SK-N-SH (cell line): ENCODE measurements around the gene NPAS1. TPM values are rescaled to one million over a fixed set of nuclear protein-coding genes. Genes with fewer than 3 reads are reported as not detected.

Source experiments
- CTCF ChIA-PET: fragments of 300-600, 350-600 bp; formaldehyde crosslinking; extraction: SDS; loops from one replicate; lab custom pipeline; 2021; lab: Yijun Ruan, JAX
- POLR2A ChIA-PET: fragments of 350-600 bp; sonication (Branson Sonifier 250); formaldehyde crosslinking; extraction: SDS; loops from one replicate; lab custom pipeline; 2020; ENCODE audit warnings: antibody characterized with exemption, inconsistent platforms; lab: Yijun Ruan, JAX
- DNase-seq: peaks from one replicate; pipeline ENCODE4 v3.0.0; 2012
- H2AFZ ChIP-seq: fragments of 200-600 bp; sonication (generic); 2 replicates; pipeline ENCODE4 v1.8.1; 2016; ENCODE audit warnings: antibody characterized with exemption, mild to moderate bottlenecking, low read depth
- H3F3A ChIP-seq: fragments of 200-600 bp; sonication (generic); replicated peaks from 2 replicates; pipeline ENCODE3; 2016; ENCODE audit warnings: antibody characterized with exemption, mild to moderate bottlenecking; ENCODE audit not compliant: insufficient read depth
- H3K27ac ChIP-seq, 2 experiments: fragments of 200-500 bp in 1 of 2; fragments of 200-600 bp in 1 of 2; sonication (Bioruptor generic) in 1 of 2; sonication (generic), shearing (Covaris generic) in 1 of 2; 2 replicates each; pipeline versions ENCODE4 v1.5.1 to v1.6.1; 2014 to 2016; ENCODE audit warnings: low read depth in 2 of 2, inconsistent platforms in 1 of 2, low read length in 1 of 2, mild to moderate bottlenecking in 1 of 2, mixed read lengths in 1 of 2
- H3K27me3 ChIP-seq: fragments of 200-600 bp; sonication (generic), shearing (Covaris generic); 2 replicates; pipeline ENCODE4 v1.6.1; 2016; ENCODE audit warnings: mixed run types; ENCODE audit not compliant: insufficient read depth
- H3K36me3 ChIP-seq, 2 experiments: fragments of 200-500 bp in 1 of 2; fragments of 200-600 bp in 1 of 2; sonication (Bioruptor generic) in 1 of 2; sonication (generic) in 1 of 2; replicated peaks in 1 of 2; 2 replicates each; pipeline versions ENCODE3 to v1.5.1; 2014 to 2016; ENCODE audit warnings: low read length in 1 of 2, mild to moderate bottlenecking in 1 of 2; ENCODE audit not compliant: insufficient read depth in 2 of 2, control insufficient read depth in 1 of 2
- H3K4me1 ChIP-seq, 2 experiments: fragments of 200-500 bp in 1 of 2; fragments of 200-600 bp in 1 of 2; sonication (Bioruptor generic) in 1 of 2; sonication (generic), shearing (Covaris generic) in 1 of 2; 2 replicates each; pipeline versions ENCODE4 v1.5.1 to v1.6.1; 2014 to 2016; ENCODE audit warnings: low read depth in 1 of 2, low read length in 1 of 2, mixed run types in 1 of 2; ENCODE audit not compliant: insufficient read depth in 2 of 2, control insufficient read depth in 1 of 2
- H3K4me2 ChIP-seq: fragments of 200-600 bp; sonication (generic), shearing (Covaris generic); 2 replicates; pipeline ENCODE4 v1.6.1; 2017; ENCODE audit warnings: mixed run types
- H3K4me3 ChIP-seq, 2 experiments: fragments of 200-500 bp in 1 of 2; fragments of 200-600 bp in 1 of 2; sonication (Bioruptor generic) in 1 of 2; sonication (generic), shearing (Covaris generic) in 1 of 2; 2 replicates each; pipeline versions ENCODE4 v1.5.1 to v1.8.1; 2014 to 2016; ENCODE audit warnings: low read depth in 2 of 2, inconsistent platforms in 1 of 2, low read length in 1 of 2, mild to moderate bottlenecking in 1 of 2, mixed read lengths in 1 of 2, moderate library complexity in 1 of 2
- H3K79me2 ChIP-seq: fragments of 200-600 bp; sonication (generic); 2 replicates; pipeline ENCODE4 v1.8.1; 2017; ENCODE audit warnings: mild to moderate bottlenecking; ENCODE audit not compliant: insufficient read depth
- H3K9ac ChIP-seq: fragments of 200-600 bp; sonication (generic); 2 replicates; pipeline ENCODE4 v1.6.1; 2017; ENCODE audit warnings: mixed run types
- H3K9me2 ChIP-seq: fragments of 200-600 bp; sonication (generic); 2 replicates; pipeline ENCODE4 v1.6.1; 2017; ENCODE audit warnings: mixed run types
- H3K9me3 ChIP-seq: fragments of 200-600 bp; sonication (generic); 2 replicates; pipeline ENCODE4 v1.6.1; 2017; ENCODE audit warnings: mixed run types, mild to moderate bottlenecking, moderate library complexity
- H4K20me1 ChIP-seq: fragments of 200-600 bp; sonication (generic); 2 replicates; pipeline ENCODE4 v1.6.1; 2017; ENCODE audit warnings: mild to moderate bottlenecking, mixed run types; ENCODE audit not compliant: insufficient read depth
- CHD2 ChIP-seq: fragments of 150-350 bp; IDR thresholded peaks from 2 replicates; pipeline ENCODE4 v1.6.1; 2018; ENCODE audit warnings: low read length; ENCODE audit not compliant: partially characterized antibody
- ELF1 ChIP-seq: IDR thresholded peaks from 2 replicates; pipeline ENCODE4 v1.4.0; 2012
- EZH2phosphoT487 ChIP-seq: fragments of 200-600 bp; sonication (generic); IDR thresholded peaks from 2 replicates; pipeline ENCODE4 v1.6.1; 2017; ENCODE audit warnings: low read depth, mixed run types, mild to moderate bottlenecking, antibody characterized with exemption, moderate library complexity, borderline replicate concordance
- FOXJ3 ChIP-seq: sonication (generic); formaldehyde crosslinking; IDR thresholded peaks from 2 replicates; pipeline ENCODE4 v1.5.1; 2020; ENCODE audit warnings: mild to moderate bottlenecking, missing genetic modification reagents
- FOXM1 ChIP-seq: IDR thresholded peaks from 2 replicates; pipeline ENCODE4 v1.4.0; 2012; ENCODE audit warnings: low read depth, mild to moderate bottlenecking
- GABPA ChIP-seq: IDR thresholded peaks from 2 replicates; pipeline ENCODE4 v1.4.0; 2012; ENCODE audit warnings: low read depth, mild to moderate bottlenecking
- GATA2 ChIP-seq: sonication (generic); formaldehyde crosslinking; IDR thresholded peaks from 2 replicates; pipeline ENCODE4 v1.5.0; 2020; ENCODE audit warnings: mild to moderate bottlenecking, missing genetic modification reagents
- JUND ChIP-seq: IDR thresholded peaks from 2 replicates; pipeline ENCODE4 v1.4.0; 2012
- MXI1 ChIP-seq: IDR thresholded peaks from 2 replicates; pipeline ENCODE4 v1.6.1; 2012; ENCODE audit warnings: mild to moderate bottlenecking, low read depth, low read length, improper control_type of control experiment
- NFIC ChIP-seq: IDR thresholded peaks from 2 replicates; pipeline ENCODE4 v1.4.0; 2012; ENCODE audit warnings: borderline replicate concordance
- POLR2AphosphoS5 ChIP-seq: IDR thresholded peaks from 2 replicates; pipeline ENCODE4 v1.6.1; 2012; ENCODE audit warnings: low read depth, low read length
- RAD21 ChIP-seq: IDR thresholded peaks from 2 replicates; pipeline ENCODE4 v1.6.1; 2012; ENCODE audit warnings: mild to moderate bottlenecking, low read length
- RCOR1 ChIP-seq: fragments of 150-350 bp; IDR thresholded peaks from 2 replicates; pipeline ENCODE4 v1.6.1; 2017; ENCODE audit warnings: antibody characterized with exemption, low read length
- SIN3A ChIP-seq: IDR thresholded peaks from 2 replicates; pipeline ENCODE4 v1.6.1; 2012; ENCODE audit warnings: low read depth, mild to moderate bottlenecking, low read length, moderate library complexity, borderline replicate concordance
- SMC3 ChIP-seq: IDR thresholded peaks from 2 replicates; pipeline ENCODE4 v1.6.1; 2012; ENCODE audit warnings: low read depth, low read length, improper control_type of control experiment
- TAF1 ChIP-seq: IDR thresholded peaks from 2 replicates; pipeline ENCODE4 v1.6.1; 2012; ENCODE audit warnings: low read depth, mild to moderate bottlenecking, low read length, moderate library complexity, borderline replicate concordance
- TEAD4 ChIP-seq: IDR thresholded peaks from 2 replicates; pipeline ENCODE4 v1.4.0; 2012; ENCODE audit warnings: mild to moderate bottlenecking, borderline replicate concordance; ENCODE audit not compliant: insufficient read depth
- WGBS: methylation state at CpG from one replicate; pipeline ENCODE4 v1.1.6; 2017; ENCODE audit warnings: low lambda C conversion rate; 5-methylcytosine and 5-hydroxymethylcytosine counted together
- polyA plus RNA-seq, 3 experiments: library from polyadenylated mRNA; depleted of rRNA; stranded (reverse); fragments of >200 nt; gene quantifications; 2 replicates each; pipeline ENCODE4 v1.2.3, GENCODE V29; 2012
- TF ChIP-seq, protein P1 (sequence below): IDR thresholded peaks from 2 replicates; pipeline ENCODE4 v1.4.0; 2012; ENCODE audit warnings: low read depth, borderline replicate concordance
- TF ChIP-seq, protein P2 (sequence below): fragments of 200-600 bp; sonication (generic); IDR thresholded peaks from 2 replicates; pipeline ENCODE4 v1.6.1; 2017; ENCODE audit warnings: antibody characterized with exemption, mild to moderate bottlenecking, moderate library complexity
- TF ChIP-seq, protein P3 (sequence below): IDR thresholded peaks from 2 replicates; pipeline ENCODE4 v1.4.0; 2012; ENCODE audit warnings: low read depth
- TF ChIP-seq, protein P4 (sequence below): fragments of 150-350 bp; IDR thresholded peaks from 2 replicates; pipeline ENCODE4 v1.6.1; 2017; ENCODE audit warnings: antibody characterized with exemption, low read length, low read depth, borderline replicate concordance
- TF ChIP-seq, protein P5 (sequence below): fragments of 150-350 bp; IDR thresholded peaks from 2 replicates; pipeline ENCODE4 v1.6.1; 2016; ENCODE audit warnings: mild to moderate bottlenecking, low read depth, low read length

The NPAS1 gene
- polyA plus RNA-seq, 1 of the 3 experiments (the other 2 are of a cell fraction) = 1.1 TPM

DNA sequence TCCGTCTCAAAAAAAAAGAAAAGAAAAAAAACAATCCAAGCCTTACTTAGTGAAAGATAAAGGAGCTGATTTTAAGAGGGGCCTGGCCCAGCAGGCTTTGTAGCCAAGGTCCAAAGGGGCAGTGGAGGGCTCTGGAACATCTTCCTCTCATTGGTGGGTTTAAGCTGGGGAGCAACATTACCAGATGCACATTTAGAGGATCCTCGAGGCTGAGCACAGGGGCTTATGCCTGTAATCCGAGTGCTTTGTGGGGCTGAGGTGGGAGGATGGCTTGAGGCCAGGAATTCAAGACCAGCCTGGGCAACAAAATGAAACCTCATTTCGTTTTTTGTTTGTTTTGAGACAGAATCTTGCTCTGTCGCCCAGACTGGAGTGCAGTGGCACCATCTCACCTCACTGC, 36.8 kb downstream of the NPAS1 start:
- Histone ChIP-seq H2AFZ (no peak overlapping the region), H3K4me3 (no peak overlapping the region), H4K20me1 (no peaks in the 10 kb centered on the region), H3K4me1 (no peaks in the 10 kb centered on the region; a peak in 1 of 4 replicates), H3F3A (no peaks in the 10 kb centered on the region), H3K36me3 (no peaks in the 10 kb centered on the region), H3K27ac (no peak overlapping the region), H3K9me3 (no peaks in the 10 kb centered on the region), H3K27me3 (no peaks in the 10 kb centered on the region), H3K79me2 (no peaks in the 10 kb centered on the region), H3K9ac (no peak overlapping the region), H3K4me2 (no peak overlapping the region), H3K9me2 (no peaks in the 10 kb centered on the region)
- no peak for DNase-seq
- TF ChIP-seq RAD21 (no peak), RCOR1 (no peak), FOXM1 (no peak), SIN3A (no peak), EZH2phosphoT487 (no peak), GATA2 (CRISPR knock-in tag) (no peak)
- TF ChIP-seq, protein P1, sequence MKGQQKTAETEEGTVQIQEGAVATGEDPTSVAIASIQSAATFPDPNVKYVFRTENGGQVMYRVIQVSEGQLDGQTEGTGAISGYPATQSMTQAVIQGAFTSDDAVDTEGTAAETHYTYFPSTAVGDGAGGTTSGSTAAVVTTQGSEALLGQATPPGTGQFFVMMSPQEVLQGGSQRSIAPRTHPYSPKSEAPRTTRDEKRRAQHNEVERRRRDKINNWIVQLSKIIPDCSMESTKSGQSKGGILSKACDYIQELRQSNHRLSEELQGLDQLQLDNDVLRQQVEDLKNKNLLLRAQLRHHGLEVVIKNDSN = no peak
- TF ChIP-seq, protein P2, sequence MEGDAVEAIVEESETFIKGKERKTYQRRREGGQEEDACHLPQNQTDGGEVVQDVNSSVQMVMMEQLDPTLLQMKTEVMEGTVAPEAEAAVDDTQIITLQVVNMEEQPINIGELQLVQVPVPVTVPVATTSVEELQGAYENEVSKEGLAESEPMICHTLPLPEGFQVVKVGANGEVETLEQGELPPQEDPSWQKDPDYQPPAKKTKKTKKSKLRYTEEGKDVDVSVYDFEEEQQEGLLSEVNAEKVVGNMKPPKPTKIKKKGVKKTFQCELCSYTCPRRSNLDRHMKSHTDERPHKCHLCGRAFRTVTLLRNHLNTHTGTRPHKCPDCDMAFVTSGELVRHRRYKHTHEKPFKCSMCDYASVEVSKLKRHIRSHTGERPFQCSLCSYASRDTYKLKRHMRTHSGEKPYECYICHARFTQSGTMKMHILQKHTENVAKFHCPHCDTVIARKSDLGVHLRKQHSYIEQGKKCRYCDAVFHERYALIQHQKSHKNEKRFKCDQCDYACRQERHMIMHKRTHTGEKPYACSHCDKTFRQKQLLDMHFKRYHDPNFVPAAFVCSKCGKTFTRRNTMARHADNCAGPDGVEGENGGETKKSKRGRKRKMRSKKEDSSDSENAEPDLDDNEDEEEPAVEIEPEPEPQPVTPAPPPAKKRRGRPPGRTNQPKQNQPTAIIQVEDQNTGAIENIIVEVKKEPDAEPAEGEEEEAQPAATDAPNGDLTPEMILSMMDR = no peak
- TF ChIP-seq, protein P3, sequence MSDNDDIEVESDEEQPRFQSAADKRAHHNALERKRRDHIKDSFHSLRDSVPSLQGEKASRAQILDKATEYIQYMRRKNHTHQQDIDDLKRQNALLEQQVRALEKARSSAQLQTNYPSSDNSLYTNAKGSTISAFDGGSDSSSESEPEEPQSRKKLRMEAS = no peak
- WGBS = 66% methylated on average over 5 of the region's 5 CpGs
- ChIA-PET CTCF (interaction anchor here (1.1 kb wide), 2 partner anchors 20 to 23 kb away, joined by 3 read pairs; no protein-coding TSS in a partner anchor), POLR2A (interaction anchor here (0.6 kb wide), 1 partner anchor 40 kb away, joined by 3 read pairs; no protein-coding TSS in a partner anchor)

DNA sequence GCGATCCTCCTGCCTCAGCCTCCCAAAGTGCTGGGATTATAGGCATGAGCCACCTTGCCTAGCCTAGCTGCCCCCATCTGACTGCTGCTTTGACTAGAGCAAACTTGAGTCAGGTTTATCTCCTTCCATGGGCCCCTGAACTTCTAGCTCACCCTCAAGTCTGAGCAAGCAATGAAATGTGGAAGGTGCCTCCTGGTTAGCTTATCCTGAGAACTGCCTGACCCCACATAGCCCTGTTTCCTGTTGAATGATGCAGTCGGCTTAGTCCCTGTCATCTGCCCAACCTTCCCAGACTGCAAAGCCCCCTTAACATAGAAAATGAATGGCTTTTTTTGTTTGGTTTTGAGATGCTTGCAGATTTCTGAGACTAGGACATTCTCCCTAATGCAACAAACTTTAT, 37.7 kb downstream of the NPAS1 start:
- Histone ChIP-seq H2AFZ (no peak overlapping the region), H3K36me3 (no peaks in the 10 kb centered on the region), H4K20me1 (no peaks in the 10 kb centered on the region), H3F3A (no peaks in the 10 kb centered on the region), H3K9me3 (no peaks in the 10 kb centered on the region), H3K4me3 (no peak overlapping the region), H3K79me2 (no peaks in the 10 kb centered on the region), H3K27me3 (no peaks in the 10 kb centered on the region), H3K27ac (no peak overlapping the region), H3K9me2 (no peaks in the 10 kb centered on the region), H3K4me1 (no peaks in the 10 kb centered on the region; a peak in 1 of 4 replicates), H3K9ac (no peak overlapping the region), H3K4me2 (no peak overlapping the region)
- 56% methylated on average over 2 of the region's 2 CpGs for WGBS
- ChIA-PET POLR2A (no interaction called here), CTCF (no interaction called here)
- DNase-seq = no peak
- TF ChIP-seq, protein P4, sequence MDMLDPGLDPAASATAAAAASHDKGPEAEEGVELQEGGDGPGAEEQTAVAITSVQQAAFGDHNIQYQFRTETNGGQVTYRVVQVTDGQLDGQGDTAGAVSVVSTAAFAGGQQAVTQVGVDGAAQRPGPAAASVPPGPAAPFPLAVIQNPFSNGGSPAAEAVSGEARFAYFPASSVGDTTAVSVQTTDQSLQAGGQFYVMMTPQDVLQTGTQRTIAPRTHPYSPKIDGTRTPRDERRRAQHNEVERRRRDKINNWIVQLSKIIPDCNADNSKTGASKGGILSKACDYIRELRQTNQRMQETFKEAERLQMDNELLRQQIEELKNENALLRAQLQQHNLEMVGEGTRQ = no peak
- no peak for TF ChIP-seq NFIC
- TF ChIP-seq, protein P1 = no peak
- no peak for TF ChIP-seq CHD2
- TF ChIP-seq POLR2AphosphoS5 = no peak
- no peak for TF ChIP-seq SMC3
- no peak for TF ChIP-seq FOXM1
- TF ChIP-seq RCOR1 = no peak
- no peak for TF ChIP-seq TAF1
- no peak for TF ChIP-seq GABPA
- TF ChIP-seq FOXJ3 (CRISPR knock-in tag) = no peak
- TF ChIP-seq JUND = no peak
- TF ChIP-seq ELF1 = no peak
- no peak for TF ChIP-seq MXI1
- no peak for TF ChIP-seq TEAD4
- TF ChIP-seq, protein P5, sequence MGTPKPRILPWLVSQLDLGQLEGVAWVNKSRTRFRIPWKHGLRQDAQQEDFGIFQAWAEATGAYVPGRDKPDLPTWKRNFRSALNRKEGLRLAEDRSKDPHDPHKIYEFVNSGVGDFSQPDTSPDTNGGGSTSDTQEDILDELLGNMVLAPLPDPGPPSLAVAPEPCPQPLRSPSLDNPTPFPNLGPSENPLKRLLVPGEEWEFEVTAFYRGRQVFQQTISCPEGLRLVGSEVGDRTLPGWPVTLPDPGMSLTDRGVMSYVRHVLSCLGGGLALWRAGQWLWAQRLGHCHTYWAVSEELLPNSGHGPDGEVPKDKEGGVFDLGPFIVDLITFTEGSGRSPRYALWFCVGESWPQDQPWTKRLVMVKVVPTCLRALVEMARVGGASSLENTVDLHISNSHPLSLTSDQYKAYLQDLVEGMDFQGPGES = no peak
